IgD-negative memory B cell (primary cell): Measurements from ENCODE around the gene KCNC1. TPM values are rescaled to one million over a fixed set of nuclear protein-coding genes. Genes with fewer than 3 reads are reported as not detected.

Experiments used
- H3K27ac Mint-ChIP-seq, 3 donors: one replicate each; pipeline ENCODE4 v1.8.0; 2020 to 2022; ENCODE audit warnings: mild to moderate bottlenecking in 3 of 3, mixed read lengths in 3 of 3, moderate library complexity in 1 of 3
- H3K27me3 Mint-ChIP-seq: one replicate; pipeline ENCODE4 v1.8.0; 2021; ENCODE audit warnings: mixed read lengths
- H3K36me3 Mint-ChIP-seq: one replicate; pipeline ENCODE4 v1.8.0; 2020; ENCODE audit warnings: mild to moderate bottlenecking, mixed read lengths
- H3K4me1 Mint-ChIP-seq, 3 donors: one replicate each; pipeline ENCODE4 v1.8.0; 2020 to 2022; ENCODE audit warnings: mixed read lengths in 3 of 3, mild to moderate bottlenecking in 1 of 3
- H3K4me3 Mint-ChIP-seq, 4 donors: one replicate each; pipeline ENCODE4 v1.8.0; 2020 to 2022; ENCODE audit warnings: mild to moderate bottlenecking in 4 of 4, mixed read lengths in 4 of 4, moderate library complexity in 3 of 4
- H3K9me3 Mint-ChIP-seq, 3 donors: one replicate each; pipeline ENCODE4 v1.8.0; 2020 to 2021; ENCODE audit warnings: mixed read lengths in 3 of 3, mild to moderate bottlenecking in 1 of 3
- polyA plus RNA-seq: library from polyadenylated mRNA; unstranded; fragments of 300-500 nt; fragmentation: Illumina TruSeq; gene quantifications from one replicate; pipeline ENCODE4 v1.2.3, GENCODE V29; 2021

KCNC1 gene
- polyA plus RNA-seq, 1 donor from 2014 or later, result 0.13 TPM

GRCh38 chr11:17767914-17768313 is 33.3 kb downstream of the KCNC1 start:
- Mint-ChIP-seq H3K9me3 (no peaks in the 10 kb centered on the region), H3K4me1 (peaks cover 0 to 2% (median 0%) of the 10 kb centered on the region in 3 donors), H3K36me3 (no peaks in the 10 kb centered on the region), H3K27me3 (peaks cover 2% of the 10 kb centered on the region), H3K4me3 (no peak overlapping the region), H3K27ac (no peak overlapping the region)

- no peak overlapping the region for H3K27ac Mint-ChIP-seq
- H3K4me1 Mint-ChIP-seq, result peaks cover 0 to 2% (median 0%) of the 10 kb centered on the region in 3 donors
- H3K36me3 Mint-ChIP-seq, result no peaks in the 10 kb centered on the region
- H3K9me3 Mint-ChIP-seq, result no peaks in the 10 kb centered on the region
- H3K4me3 Mint-ChIP-seq, result no peak overlapping the region
- peaks cover 2% of the 10 kb centered on the region for H3K27me3 Mint-ChIP-seq
These were observed 34.0 kb downstream of the KCNC1 start for GRCh38 chr11:17768547-17768946.

- no peaks in the 10 kb centered on the region for H3K36me3 Mint-ChIP-seq
- peaks cover 0 to 2% (median 0%) of the 10 kb centered on the region in 3 donors for H3K4me1 Mint-ChIP-seq
- H3K4me3 Mint-ChIP-seq, result no peak overlapping the region
- H3K9me3 Mint-ChIP-seq, result no peaks in the 10 kb centered on the region
- no peak overlapping the region for H3K27ac Mint-ChIP-seq
- peaks cover 2% of the 10 kb centered on the region for H3K27me3 Mint-ChIP-seq
These were observed 34.6 kb downstream of the KCNC1 start for GRCh38 chr11:17769218-17769617.

GRCh38 chr11:17770048-17770652 is 35.6 kb downstream of the KCNC1 start:
- Mint-ChIP-seq H3K27ac (no peak overlapping the region), H3K27me3 (no peaks in the 10 kb centered on the region), H3K36me3 (no peaks in the 10 kb centered on the region), H3K4me3 (no peak overlapping the region), H3K9me3 (no peaks in the 10 kb centered on the region), H3K4me1 (peaks cover 0 to 2% (median 0%) of the 10 kb centered on the region in 3 donors)

- no peaks in the 10 kb centered on the region for H3K27me3 Mint-ChIP-seq
- peaks cover 0 to 2% (median 0%) of the 10 kb centered on the region in 3 donors for H3K4me1 Mint-ChIP-seq
These were observed 36.3 kb downstream of the KCNC1 start for GRCh38 chr11:17770917-17771316.

GRCh38 chr11:17771415-17771814 is 36.8 kb downstream of the KCNC1 start:
- peaks cover 0 to 2% (median 0%) of the 10 kb centered on the region in 3 donors for H3K4me1 Mint-ChIP-seq
- H3K9me3 Mint-ChIP-seq, result no peaks in the 10 kb centered on the region
- no peaks in the 10 kb centered on the region for H3K36me3 Mint-ChIP-seq
- no peak overlapping the region for H3K4me3 Mint-ChIP-seq
- H3K27me3 Mint-ChIP-seq, result no peaks in the 10 kb centered on the region
- H3K27ac Mint-ChIP-seq, result no peak overlapping the region

More at GRCh38 chr11:17770917-17771316, 36.3 kb downstream of the KCNC1 start:
- Mint-ChIP-seq H3K36me3 (no peaks in the 10 kb centered on the region), H3K4me3 (peak overlapping the region in 1 of 4 donors; percentile 56), H3K9me3 (no peaks in the 10 kb centered on the region), H3K27ac (no peak overlapping the region)

- H3K4me1 Mint-ChIP-seq, result peaks cover 0 to 2% (median 0%) of the 10 kb centered on the region in 3 donors
- H3K27me3 Mint-ChIP-seq, result no peaks in the 10 kb centered on the region
- peak overlapping the region in 1 of 3 donors; percentile 32 for H3K27ac Mint-ChIP-seq
- no peaks in the 10 kb centered on the region for H3K36me3 Mint-ChIP-seq
- no peaks in the 10 kb centered on the region for H3K9me3 Mint-ChIP-seq
- no peak overlapping the region for H3K4me3 Mint-ChIP-seq
These were observed 37.3 kb downstream of the KCNC1 start for GRCh38 chr11:17771841-17772401.

GRCh38 chr11:17772704-17773600 is 38.4 kb downstream of the KCNC1 start:
- H3K9me3 Mint-ChIP-seq, result no peaks in the 10 kb centered on the region
- no peak overlapping the region for H3K4me3 Mint-ChIP-seq
- H3K27ac Mint-ChIP-seq, result no peak overlapping the region
- H3K27me3 Mint-ChIP-seq, result no peaks in the 10 kb centered on the region
- no peaks in the 10 kb centered on the region for H3K36me3 Mint-ChIP-seq
- H3K4me1 Mint-ChIP-seq, result peaks cover 0 to 2% (median 0%) of the 10 kb centered on the region in 3 donors

GRCh38 chr11:17773674-17774073 is 39.1 kb downstream of the KCNC1 start:
- Mint-ChIP-seq H3K4me1 (no peaks in the 10 kb centered on the region), H3K9me3 (no peaks in the 10 kb centered on the region), H3K27ac (no peak overlapping the region), H3K27me3 (no peaks in the 10 kb centered on the region), H3K36me3 (no peaks in the 10 kb centered on the region), H3K4me3 (no peak overlapping the region)

- Mint-ChIP-seq H3K9me3 (no peaks in the 10 kb centered on the region), H3K4me3 (peak overlapping the region in 1 of 4 donors; percentile 17), H3K27me3 (no peaks in the 10 kb centered on the region), H3K36me3 (no peaks in the 10 kb centered on the region), H3K27ac (no peak overlapping the region), H3K4me1 (peaks cover 0 to 1% (median 0%) of the 10 kb centered on the region in 3 donors)
These were observed 39.9 kb downstream of the KCNC1 start for GRCh38 chr11:17774232-17775034.

GRCh38 chr11:17775035-17775348 is 40.4 kb downstream of the KCNC1 start:
- no peak overlapping the region for H3K4me3 Mint-ChIP-seq
- no peaks in the 10 kb centered on the region for H3K27me3 Mint-ChIP-seq
- H3K27ac Mint-ChIP-seq, result no peak overlapping the region
- H3K4me1 Mint-ChIP-seq, result peaks cover 0 to 1% (median 0%) of the 10 kb centered on the region in 3 donors
- H3K9me3 Mint-ChIP-seq, result no peaks in the 10 kb centered on the region
- H3K36me3 Mint-ChIP-seq, result no peaks in the 10 kb centered on the region

- no peaks in the 10 kb centered on the region for H3K36me3 Mint-ChIP-seq
- no peak overlapping the region for H3K4me3 Mint-ChIP-seq
- no peaks in the 10 kb centered on the region for H3K27me3 Mint-ChIP-seq
- H3K9me3 Mint-ChIP-seq, result no peaks in the 10 kb centered on the region
- peaks cover 0 to 1% (median 0%) of the 10 kb centered on the region in 3 donors for H3K4me1 Mint-ChIP-seq
- no peak overlapping the region for H3K27ac Mint-ChIP-seq
These were observed 41.1 kb downstream of the KCNC1 start for GRCh38 chr11:17775507-17776211.

GRCh38 chr11:17776212-17776875 is 41.8 kb downstream of the KCNC1 start:
- peaks cover 0 to 1% (median 0%) of the 10 kb centered on the region in 3 donors for H3K4me1 Mint-ChIP-seq
- H3K4me3 Mint-ChIP-seq, result no peak overlapping the region
- H3K27ac Mint-ChIP-seq, result no peak overlapping the region
- no peaks in the 10 kb centered on the region for H3K9me3 Mint-ChIP-seq
- H3K36me3 Mint-ChIP-seq, result no peaks in the 10 kb centered on the region
- no peaks in the 10 kb centered on the region for H3K27me3 Mint-ChIP-seq
